Astrocyte (in vitro differentiated cells and primary cell): ENCODE measurements around the gene CALHM1. TPM values are rescaled to one million over a fixed set of nuclear protein-coding genes. Genes with fewer than 3 reads are reported as not detected.
"Not testable (repeated sequence)": the region's sequence is repeated elsewhere in the genome, so short reads cannot be mapped to it uniquely, and the experiment has no call there.

ENCODE experiments used
- DNase-seq: peaks from one replicate; pipeline ENCODE4 v3.0.0-alpha.2; 2010; ENCODE audit warnings: low read depth
- FAIRE-seq: peaks from 2 replicates; lab custom pipeline; 2011; peaks lifted over from hg19 to GRCh38; lab: Jason Lieb, UNC
- H2AFZ ChIP-seq: 2 replicates; pipeline ENCODE4 v1.6.0; 2012; ENCODE audit warnings: low read depth, low read length, inconsistent platforms
- H3K27ac ChIP-seq: 2 replicates; pipeline ENCODE4 v1.5.1; 2011; ENCODE audit warnings: low read depth, low read length, inconsistent platforms
- H3K27me3 ChIP-seq: 2 replicates; pipeline ENCODE4 v1.6.0; 2011; ENCODE audit warnings: low read length, inconsistent platforms; ENCODE audit not compliant: insufficient read depth
- H3K36me3 ChIP-seq: 2 replicates; pipeline ENCODE4 v1.5.1; 2011; ENCODE audit warnings: low read length, inconsistent platforms; ENCODE audit not compliant: insufficient read depth
- H3K4me1 ChIP-seq: 2 replicates; pipeline ENCODE4 v1.5.1; 2011; ENCODE audit warnings: low read length, inconsistent platforms; ENCODE audit not compliant: insufficient read depth
- H3K4me2 ChIP-seq: 2 replicates; pipeline ENCODE4 v1.6.0; 2012; ENCODE audit warnings: low read length, inconsistent platforms
- H3K4me3 ChIP-seq: 2 replicates; pipeline ENCODE4 v1.5.1; 2011; ENCODE audit warnings: low read depth, mild to moderate bottlenecking, low read length, inconsistent platforms; ENCODE audit not compliant: insufficient read depth
- H3K79me2 ChIP-seq: 2 replicates; pipeline ENCODE4 v1.6.0; 2012; ENCODE audit warnings: mild to moderate bottlenecking, low read length, inconsistent platforms; ENCODE audit not compliant: insufficient read depth
- H3K9ac ChIP-seq: 2 replicates; pipeline ENCODE4 v1.6.0; 2012; ENCODE audit warnings: mild to moderate bottlenecking, low read length, inconsistent platforms
- H3K9me3 ChIP-seq: 2 replicates; pipeline ENCODE4 v1.5.1; 2012; ENCODE audit warnings: low read depth, mild to moderate bottlenecking, low read length, inconsistent platforms; ENCODE audit not compliant: insufficient read depth
- H4K20me1 ChIP-seq: 2 replicates; pipeline ENCODE4 v1.6.0; 2012; ENCODE audit warnings: low read length, inconsistent platforms; ENCODE audit not compliant: insufficient read depth
- H3K27ac Mint-ChIP-seq: one replicate; pipeline ENCODE4 v1.8.0; 2021; ENCODE audit warnings: mild to moderate bottlenecking, mixed read lengths; ENCODE audit not compliant: unreplicated experiment
- H3K27me3 Mint-ChIP-seq: one replicate; pipeline ENCODE4 v1.8.0; 2021; ENCODE audit warnings: low read depth, mixed read lengths; ENCODE audit not compliant: unreplicated experiment
- H3K36me3 Mint-ChIP-seq: one replicate; pipeline ENCODE4 v1.8.0; 2021; ENCODE audit warnings: low read depth, mixed read lengths; ENCODE audit not compliant: unreplicated experiment
- H3K4me1 Mint-ChIP-seq: one replicate; pipeline ENCODE4 v1.8.0; 2021; ENCODE audit warnings: low read depth, mixed read lengths; ENCODE audit not compliant: unreplicated experiment
- H3K4me3 Mint-ChIP-seq: one replicate; pipeline ENCODE4 v1.8.0; 2021; ENCODE audit warnings: mild to moderate bottlenecking, moderate library complexity, mixed read lengths; ENCODE audit not compliant: unreplicated experiment
- H3K9me3 Mint-ChIP-seq: one replicate; pipeline ENCODE4 v1.8.0; 2021; ENCODE audit warnings: mild to moderate bottlenecking, mixed read lengths; ENCODE audit not compliant: unreplicated experiment
- EZH2 ChIP-seq: IDR thresholded peaks from 2 replicates; pipeline ENCODE4 v1.6.1; 2012; ENCODE audit warnings: mild to moderate bottlenecking, low read length, inconsistent platforms; ENCODE audit not compliant: insufficient read depth
- total RNA-seq: library from RNA; stranded (reverse); gene quantifications from 2 replicates; pipeline ENCODE4 v1.2.1, GENCODE V29; 2021
- TF ChIP-seq, protein P1 (sequence below): IDR thresholded peaks from 2 replicates; pipeline ENCODE4 v1.5.1; 2011; ENCODE audit warnings: low read depth, mild to moderate bottlenecking, inconsistent platforms, low read length, moderate library complexity; ENCODE audit not compliant: insufficient read depth

CALHM1 gene
- total RNA-seq, 1 donor from 2014 or later, result not detected

GRCh38 chr10:103417601-103418000 is 41.1 kb downstream of the CALHM1 start:
- no peak overlapping the region for H3K4me2 ChIP-seq
- no peak overlapping the region for H3K4me3 Mint-ChIP-seq
- no peak overlapping the region for H3K9ac ChIP-seq
- H3K9me3 ChIP-seq, result no peaks in the 10 kb centered on the region
- H3K4me3 ChIP-seq, result no peak overlapping the region
- TF ChIP-seq EZH2, result no peak
- TF ChIP-seq, protein P1, sequence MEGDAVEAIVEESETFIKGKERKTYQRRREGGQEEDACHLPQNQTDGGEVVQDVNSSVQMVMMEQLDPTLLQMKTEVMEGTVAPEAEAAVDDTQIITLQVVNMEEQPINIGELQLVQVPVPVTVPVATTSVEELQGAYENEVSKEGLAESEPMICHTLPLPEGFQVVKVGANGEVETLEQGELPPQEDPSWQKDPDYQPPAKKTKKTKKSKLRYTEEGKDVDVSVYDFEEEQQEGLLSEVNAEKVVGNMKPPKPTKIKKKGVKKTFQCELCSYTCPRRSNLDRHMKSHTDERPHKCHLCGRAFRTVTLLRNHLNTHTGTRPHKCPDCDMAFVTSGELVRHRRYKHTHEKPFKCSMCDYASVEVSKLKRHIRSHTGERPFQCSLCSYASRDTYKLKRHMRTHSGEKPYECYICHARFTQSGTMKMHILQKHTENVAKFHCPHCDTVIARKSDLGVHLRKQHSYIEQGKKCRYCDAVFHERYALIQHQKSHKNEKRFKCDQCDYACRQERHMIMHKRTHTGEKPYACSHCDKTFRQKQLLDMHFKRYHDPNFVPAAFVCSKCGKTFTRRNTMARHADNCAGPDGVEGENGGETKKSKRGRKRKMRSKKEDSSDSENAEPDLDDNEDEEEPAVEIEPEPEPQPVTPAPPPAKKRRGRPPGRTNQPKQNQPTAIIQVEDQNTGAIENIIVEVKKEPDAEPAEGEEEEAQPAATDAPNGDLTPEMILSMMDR, result no peak
- no peaks in the 10 kb centered on the region for H3K27me3 ChIP-seq
- H3K27ac ChIP-seq, result no peak overlapping the region
- H2AFZ ChIP-seq, result no peak overlapping the region
- FAIRE-seq (no peak), DNase-seq (no peak)
- no peaks in the 10 kb centered on the region for H3K4me1 ChIP-seq
- H3K36me3 ChIP-seq, result peaks cover 79% of the 10 kb centered on the region
- no peak overlapping the region for H3K27ac Mint-ChIP-seq
- H3K9me3 Mint-ChIP-seq, result no peaks in the 10 kb centered on the region
- H3K36me3 Mint-ChIP-seq, result peaks cover 25% of the 10 kb centered on the region
- H3K79me2 ChIP-seq, result no peaks in the 10 kb centered on the region
- H3K4me1 Mint-ChIP-seq, result no peaks in the 10 kb centered on the region
- H4K20me1 ChIP-seq, result peaks cover 62% of the 10 kb centered on the region
- H3K27me3 Mint-ChIP-seq, result no peaks in the 10 kb centered on the region

- H3K9me3 Mint-ChIP-seq, H3K27me3 Mint-ChIP-seq, H3K9me3 ChIP-seq, H3K27ac ChIP-seq, H2AFZ ChIP-seq, H3K4me1 Mint-ChIP-seq, H3K9ac ChIP-seq, H3K4me3 ChIP-seq, DNase-seq, H3K79me2 ChIP-seq, H3K4me2 ChIP-seq, H3K4me3 Mint-ChIP-seq, FAIRE-seq, H3K27ac Mint-ChIP-seq, H3K27me3 ChIP-seq, H3K4me1 ChIP-seq: not testable (repeated sequence)
- Histone ChIP-seq H4K20me1 (peaks cover 62% of the 10 kb centered on the region), H3K36me3 (peaks cover 75% of the 10 kb centered on the region)
- peaks cover 23% of the 10 kb centered on the region for H3K36me3 Mint-ChIP-seq
Measured at GRCh38 chr10:103417148-103417469, 41.6 kb downstream of the CALHM1 start.

GRCh38 chr10:103416436-103417147 is 42.1 kb downstream of the CALHM1 start:
- H3K4me1 ChIP-seq, result no peaks in the 10 kb centered on the region
- peaks cover 23% of the 10 kb centered on the region for H3K36me3 Mint-ChIP-seq
- FAIRE-seq, result no peak
- no peaks in the 10 kb centered on the region for H3K79me2 ChIP-seq
- H3K4me3 Mint-ChIP-seq, result no peak overlapping the region
- DNase-seq, result peak; percentile 20
- H3K4me1 Mint-ChIP-seq, result no peaks in the 10 kb centered on the region
- no peak for TF ChIP-seq EZH2
- TF ChIP-seq, protein P1, result peak; percentile 50
- no peak overlapping the region for H2AFZ ChIP-seq
- H3K4me2 ChIP-seq, result no peak overlapping the region
- H3K9ac ChIP-seq, result no peak overlapping the region
- peaks cover 75% of the 10 kb centered on the region for H3K36me3 ChIP-seq
- peaks cover 62% of the 10 kb centered on the region for H4K20me1 ChIP-seq
- no peak overlapping the region for H3K27ac ChIP-seq
- H3K27ac Mint-ChIP-seq, result peak overlapping the region; percentile 22
- H3K9me3 ChIP-seq, result no peaks in the 10 kb centered on the region
- H3K27me3 ChIP-seq, result no peaks in the 10 kb centered on the region
- H3K9me3 Mint-ChIP-seq, result no peaks in the 10 kb centered on the region
- H3K27me3 Mint-ChIP-seq, result no peaks in the 10 kb centered on the region
- H3K4me3 ChIP-seq, result no peak overlapping the region
